ENCODE results near the gene SLC6A9. TPM values are rescaled to one million over a fixed set of nuclear protein-coding genes. Genes with fewer than 3 reads are reported as not detected.
A peak's percentile ranks its signal among the peaks of the same experiment; 100 is the strongest.

The SLC6A9 gene
- total RNA-seq, 2 experiments from 2014 or later = 7.4 to 7.9 TPM

- ChIA-PET POLR2A (no interaction called here), CTCF (interaction anchor here (1.8 kb wide), 1 partner anchor 14 kb away, joined by 4 read pairs; no protein-coding TSS in a partner anchor)
- DNase-seq = no peak
- intact Hi-C loops (cut with micrococcal nuclease) = no loop called here
- Mint-ChIP-seq H3K36me3 (no peaks in the 10 kb centered on the region), H3K27ac (no peak overlapping the region), H3K4me3 (no peak overlapping the region), H3K27me3 (peaks cover 9% of the 10 kb centered on the region), H3K4me1 (ENCODE audit: low read depth) (no peaks in the 10 kb centered on the region), H3K9me3 (no peaks in the 10 kb centered on the region)
Measured at GRCh38 chr1:44062656-44063179, 31.5 kb upstream of the SLC6A9 start.

- CTCF ChIA-PET = interaction anchor here (1.8 kb wide), 1 partner anchor 13 kb away, joined by 4 read pairs; no protein-coding TSS in a partner anchor
Measured at GRCh38 chr1:44061857-44062256, 30.6 kb upstream of the SLC6A9 start.

GRCh38 chr1:44060830-44061267, 29.6 kb upstream of the SLC6A9 start:
- Mint-ChIP-seq H3K27me3 (peaks cover 7% of the 10 kb centered on the region), H3K27ac (no peak overlapping the region), H3K4me1 (ENCODE audit: low read depth) (no peaks in the 10 kb centered on the region), H3K36me3 (no peaks in the 10 kb centered on the region), H3K9me3 (no peaks in the 10 kb centered on the region), H3K4me3 (no peak overlapping the region)
- intact Hi-C loops (cut with micrococcal nuclease) = no loop called here
- DNase-seq = no peak
- ChIA-PET CTCF (interaction anchor here (0.8 kb wide), 1 partner anchor 13 kb away, joined by 3 read pairs; no protein-coding TSS in a partner anchor), POLR2A (no interaction called here)

More at GRCh38 chr1:44061857-44062256, 30.6 kb upstream of the SLC6A9 start:
- H3K27me3 Mint-ChIP-seq = peaks cover 4% of the 10 kb centered on the region
- H3K27ac Mint-ChIP-seq = no peak overlapping the region
- no peak for DNase-seq
- H3K9me3 Mint-ChIP-seq = no peaks in the 10 kb centered on the region
- no peaks in the 10 kb centered on the region for H3K4me1 Mint-ChIP-seq (ENCODE audit: low read depth)
- intact Hi-C loops (cut with micrococcal nuclease) = no loop called here
- no peak overlapping the region for H3K4me3 Mint-ChIP-seq
- POLR2A ChIA-PET = no interaction called here
- no peaks in the 10 kb centered on the region for H3K36me3 Mint-ChIP-seq

- ChIA-PET CTCF (interaction anchor here (0.8 kb wide), 1 partner anchor 12 kb away, joined by 3 read pairs; no protein-coding TSS in a partner anchor), POLR2A (no interaction called here)
- H3K9me3 Mint-ChIP-seq = no peaks in the 10 kb centered on the region
- no peak for DNase-seq
- H3K4me1 Mint-ChIP-seq (ENCODE audit: low read depth) = no peaks in the 10 kb centered on the region
- intact Hi-C loops (cut with micrococcal nuclease) = no loop called here
- no peak overlapping the region for H3K4me3 Mint-ChIP-seq
- no peak overlapping the region for H3K27ac Mint-ChIP-seq
- no peaks in the 10 kb centered on the region for H3K36me3 Mint-ChIP-seq
- H3K27me3 Mint-ChIP-seq = peaks cover 7% of the 10 kb centered on the region
Measured at GRCh38 chr1:44059664-44060355, 28.5 kb upstream of the SLC6A9 start.

- no peak overlapping the region for H3K4me3 Mint-ChIP-seq
- ChIA-PET POLR2A (no interaction called here), CTCF (no interaction called here)
- no peak for DNase-seq
- H3K27me3 Mint-ChIP-seq = peaks cover 7% of the 10 kb centered on the region
- H3K9me3 Mint-ChIP-seq = no peaks in the 10 kb centered on the region
- no peak overlapping the region for H3K27ac Mint-ChIP-seq
- H3K36me3 Mint-ChIP-seq = no peaks in the 10 kb centered on the region
- intact Hi-C loops (cut with micrococcal nuclease) = no loop called here
- no peaks in the 10 kb centered on the region for H3K4me1 Mint-ChIP-seq (ENCODE audit: low read depth)
Measured at GRCh38 chr1:44059212-44059611, 27.9 kb upstream of the SLC6A9 start.

- H3K27ac Mint-ChIP-seq = no peak overlapping the region
- H3K4me1 Mint-ChIP-seq (ENCODE audit: low read depth) = no peaks in the 10 kb centered on the region
- peaks cover 7% of the 10 kb centered on the region for H3K27me3 Mint-ChIP-seq
- no peak for DNase-seq
- no peaks in the 10 kb centered on the region for H3K9me3 Mint-ChIP-seq
- ChIA-PET POLR2A (no interaction called here), CTCF (interaction anchor here (1.7 to 3.1 kb wide), 2 partner anchors 10 to 52 kb away, joined by 7 to 21 read pairs; no protein-coding TSS in a partner anchor)
- no peaks in the 10 kb centered on the region for H3K36me3 Mint-ChIP-seq
- intact Hi-C loops (cut with micrococcal nuclease) = no loop called here
- no peak overlapping the region for H3K4me3 Mint-ChIP-seq
Measured at GRCh38 chr1:44057293-44057692, 26.0 kb upstream of the SLC6A9 start.

GRCh38 chr1:44053394-44053793, 22.1 kb upstream of the SLC6A9 start:
- H3K27ac Mint-ChIP-seq = no peak overlapping the region
- ChIA-PET POLR2A (no interaction called here), CTCF (no interaction called here)
- no peak overlapping the region for H3K4me3 Mint-ChIP-seq
- H3K9me3 Mint-ChIP-seq = no peaks in the 10 kb centered on the region
- intact Hi-C loops (cut with micrococcal nuclease) = no loop called here
- peaks cover 5% of the 10 kb centered on the region for H3K4me1 Mint-ChIP-seq (ENCODE audit: low read depth)
- no peaks in the 10 kb centered on the region for H3K36me3 Mint-ChIP-seq
- no peak for DNase-seq
- H3K27me3 Mint-ChIP-seq = peaks cover 5% of the 10 kb centered on the region

GRCh38 chr1:44050261-44050660, 19.0 kb upstream of the SLC6A9 start:
- peaks cover 18% of the 10 kb centered on the region for H3K4me1 Mint-ChIP-seq (ENCODE audit: low read depth)
- no peak overlapping the region for H3K27ac Mint-ChIP-seq
- H3K36me3 Mint-ChIP-seq = no peaks in the 10 kb centered on the region
- H3K4me3 Mint-ChIP-seq = no peak overlapping the region
- H3K9me3 Mint-ChIP-seq = no peaks in the 10 kb centered on the region
- CTCF ChIA-PET = interaction anchor here (0.9 to 6.9 kb wide), 3 partner anchors 16 to 115 kb away, joined by 3 to 95 read pairs (median 75); partner anchors contain the start of gene SLC6A9
- intact Hi-C loops (cut with micrococcal nuclease) = no loop called here
- H3K27me3 Mint-ChIP-seq = peaks cover 2% of the 10 kb centered on the region
- POLR2A ChIA-PET = no interaction called here
- no peak for DNase-seq

GRCh38 chr1:44049839-44050238, 18.6 kb upstream of the SLC6A9 start:
- no peak for DNase-seq
- Mint-ChIP-seq H3K4me1 (ENCODE audit: low read depth) (peaks cover 18% of the 10 kb centered on the region), H3K4me3 (no peak overlapping the region), H3K27me3 (peaks cover 3% of the 10 kb centered on the region), H3K27ac (no peak overlapping the region), H3K36me3 (no peaks in the 10 kb centered on the region), H3K9me3 (no peaks in the 10 kb centered on the region)
- intact Hi-C loops (cut with micrococcal nuclease) = loop anchor here (5.0 kb wide), 1 partner anchor 523 kb away; no protein-coding TSS in a partner anchor
- ChIA-PET CTCF (interaction anchor here (0.9 to 6.9 kb wide), 4 partner anchors 16 to 115 kb away, joined by 3 to 95 read pairs (median 40); partner anchors contain the start of gene SLC6A9), POLR2A (no interaction called here)

GRCh38 chr1:44048532-44049215, 17.4 kb upstream of the SLC6A9 start:
- Mint-ChIP-seq H3K27ac (peak overlapping the region; percentile 44), H3K9me3 (no peaks in the 10 kb centered on the region), H3K27me3 (peaks cover 7% of the 10 kb centered on the region), H3K4me1 (ENCODE audit: low read depth) (peaks cover 18% of the 10 kb centered on the region), H3K4me3 (no peak overlapping the region), H3K36me3 (no peaks in the 10 kb centered on the region)
- ChIA-PET CTCF (interaction anchor here (0.6 to 6.9 kb wide), 32 partner anchors 8 to 822 kb away, joined by 3 to 95 read pairs (median 4); partner anchors contain the start of genes ARTN, CCDC24, IPO13 and PTPRF), POLR2A (interaction anchor here (1.0 kb wide), 1 partner anchor 17 kb away, joined by 3 read pairs; the partner anchor contains the start of gene SLC6A9)
- DNase-seq = no peak
- intact Hi-C loops (cut with micrococcal nuclease) = loop anchor here (5.0 kb wide), 1 partner anchor 521 kb away; no protein-coding TSS in a partner anchor

- Mint-ChIP-seq H3K27me3 (peaks cover 9% of the 10 kb centered on the region), H3K36me3 (no peaks in the 10 kb centered on the region), H3K9me3 (no peaks in the 10 kb centered on the region), H3K4me3 (no peak overlapping the region), H3K4me1 (ENCODE audit: low read depth) (peaks cover 18% of the 10 kb centered on the region), H3K27ac (no peak overlapping the region)
- POLR2A ChIA-PET = interaction anchor here (1.2 kb wide), 1 partner anchor 100 kb away, joined by 3 read pairs; no protein-coding TSS in a partner anchor
- CTCF ChIA-PET = interaction anchor here (0.8 to 6.9 kb wide), 15 partner anchors 10 to 517 kb away, joined by 3 to 95 read pairs (median 11); partner anchors contain the start of genes ARTN, CCDC24, PTPRF and SLC6A9
- intact Hi-C loops (cut with micrococcal nuclease) = loop anchor here (2.0 to 5.0 kb wide), 3 partner anchors 16 to 520 kb away; partner anchors contain the start of gene SLC6A9
- DNase-seq = no peak
Measured at GRCh38 chr1:44047131-44047530, 15.9 kb upstream of the SLC6A9 start.

GRCh38 chr1:44045064-44045463, 13.8 kb upstream of the SLC6A9 start:
- Mint-ChIP-seq H3K9me3 (no peaks in the 10 kb centered on the region), H3K4me3 (no peak overlapping the region), H3K4me1 (ENCODE audit: low read depth) (peaks cover 18% of the 10 kb centered on the region), H3K27me3 (peaks cover 7% of the 10 kb centered on the region), H3K27ac (no peak overlapping the region), H3K36me3 (no peaks in the 10 kb centered on the region)
- DNase-seq = no peak
- POLR2A ChIA-PET = no interaction called here
- CTCF ChIA-PET = interaction anchor here (1.0 to 6.9 kb wide), 3 partner anchors 11 to 110 kb away, joined by 3 to 75 read pairs (median 21); partner anchors contain the start of gene SLC6A9
- intact Hi-C loops (cut with micrococcal nuclease) = loop anchor here (5.0 kb wide), 1 partner anchor 518 kb away; no protein-coding TSS in a partner anchor

Measured in activated CD4-positive, alpha-beta memory T cell treated with anti-CD3 and anti-CD28 coated beads for 36 hours (primary cell).